Measurements from ENCODE around the gene GCLC. TPM values are rescaled to one million over a fixed set of nuclear protein-coding genes. Genes with fewer than 3 reads are reported as not detected.
"Not testable (repeated sequence)": the region's sequence is repeated elsewhere in the genome, so short reads cannot be mapped to it uniquely, and the experiment has no call there.

The GCLC gene
- total RNA-seq, 1 donor from 2014 or later: 33.4 TPM

DNA sequence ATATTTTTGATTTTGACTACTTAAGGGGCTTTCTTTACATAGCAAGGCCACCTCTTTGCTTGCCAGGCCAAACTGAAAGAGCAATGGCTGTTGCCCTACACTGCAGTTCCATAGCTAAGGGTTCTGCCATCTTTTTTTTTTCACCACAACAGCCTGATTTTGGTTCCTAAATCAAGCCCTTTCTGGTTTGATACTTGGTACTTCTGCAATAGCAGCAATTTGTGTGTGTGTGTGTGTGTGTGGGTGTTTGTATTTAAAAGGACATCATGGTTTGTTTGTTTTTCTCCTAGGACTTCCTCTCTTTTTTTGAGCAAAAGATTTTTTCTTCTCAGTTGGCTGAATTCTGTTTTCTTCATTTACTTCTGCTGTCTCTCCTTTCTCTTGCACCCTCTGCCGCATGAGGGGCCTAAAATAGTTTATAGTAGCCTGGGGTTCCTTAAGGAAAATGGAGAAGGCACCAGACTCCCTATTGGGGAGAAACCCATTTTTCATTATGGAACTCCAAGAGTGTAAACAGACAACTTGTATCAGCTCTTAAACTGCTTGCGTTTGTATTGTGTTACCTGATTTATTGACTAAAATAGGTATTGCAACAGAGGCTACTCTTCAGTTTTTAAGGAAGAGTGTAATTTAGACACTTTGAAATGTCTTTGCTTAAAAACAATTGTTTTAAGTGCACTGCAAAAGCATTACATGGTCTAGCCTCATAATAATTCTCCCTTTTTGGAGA is 12.2 kb upstream of the GCLC start:
- no peak for DNase-seq

DNA sequence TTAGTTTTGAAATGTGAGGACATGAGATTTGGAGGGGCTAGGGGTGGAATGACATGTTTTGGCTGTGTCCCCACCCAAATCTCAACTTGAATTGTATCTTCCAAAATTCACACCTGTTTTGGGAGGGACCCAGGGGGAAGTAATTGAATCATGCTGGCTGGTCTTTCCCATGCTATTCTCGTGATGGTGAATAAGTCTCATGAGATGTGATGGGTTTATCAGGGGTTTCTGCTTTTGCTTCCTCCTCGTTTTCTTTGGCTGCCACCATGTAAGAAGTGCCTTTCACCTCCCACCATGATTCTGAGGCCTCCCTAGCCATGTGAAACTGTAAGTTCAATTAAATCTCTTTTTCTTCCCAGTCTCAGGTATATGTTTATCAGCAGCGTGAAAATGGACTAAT is 8.7 kb upstream of the GCLC start:
- not testable (repeated sequence) for DNase-seq

DNA sequence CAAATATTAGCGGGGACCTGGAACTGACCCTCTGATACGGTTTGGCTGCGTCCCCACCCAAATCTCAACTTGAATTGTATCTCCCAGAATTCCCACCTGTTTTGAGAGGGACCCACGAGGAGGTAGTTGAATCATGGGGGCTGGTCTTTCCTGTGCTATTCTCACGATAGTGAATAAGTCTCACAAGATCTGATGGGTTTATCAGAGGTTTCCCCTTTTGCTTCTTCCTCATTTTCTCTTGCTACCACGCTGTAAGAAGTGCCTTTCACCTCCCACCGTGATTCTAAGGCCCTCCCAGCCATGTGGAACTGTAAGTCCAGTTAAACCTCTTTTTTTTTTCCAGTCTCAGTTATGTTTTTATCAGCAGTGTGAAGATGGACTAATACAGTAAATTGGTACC is 6.8 kb upstream of the GCLC start:
- not testable (repeated sequence) for DNase-seq

DNA sequence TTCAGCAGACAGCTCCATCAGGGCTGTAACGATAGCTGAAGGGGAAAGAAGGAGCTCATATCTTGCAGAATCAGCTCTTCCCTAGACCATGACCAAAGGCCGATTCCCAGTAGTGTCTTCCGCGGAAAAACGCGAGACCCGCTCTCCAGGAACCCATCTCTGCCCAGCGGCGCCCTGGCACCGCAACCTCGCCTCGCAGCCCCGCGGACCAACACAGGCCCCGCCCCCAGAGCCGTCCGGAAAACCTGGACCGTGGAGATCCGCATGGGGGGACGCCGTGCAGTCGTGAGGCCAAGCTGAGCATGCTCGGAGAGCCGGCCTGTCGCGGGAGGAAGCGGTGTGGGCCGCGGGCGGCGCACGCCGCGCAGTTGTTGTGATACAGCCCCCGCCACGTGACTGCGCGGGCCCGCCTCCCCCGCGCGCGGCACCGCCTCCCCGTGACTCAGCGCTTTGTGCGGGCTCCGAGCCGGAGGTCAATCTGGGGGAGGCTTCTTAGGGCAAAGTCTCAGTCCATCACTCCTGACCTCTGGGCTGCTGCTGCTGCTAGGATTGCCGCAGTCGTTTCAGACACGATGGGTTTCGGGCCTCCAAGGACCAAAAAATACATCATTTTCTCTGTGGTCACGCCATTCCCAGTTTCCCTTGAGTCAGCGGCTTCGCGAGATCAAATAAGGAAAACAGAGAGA is 3.1 kb upstream of the GCLC start:
- peak; percentile 98 for DNase-seq

DNA sequence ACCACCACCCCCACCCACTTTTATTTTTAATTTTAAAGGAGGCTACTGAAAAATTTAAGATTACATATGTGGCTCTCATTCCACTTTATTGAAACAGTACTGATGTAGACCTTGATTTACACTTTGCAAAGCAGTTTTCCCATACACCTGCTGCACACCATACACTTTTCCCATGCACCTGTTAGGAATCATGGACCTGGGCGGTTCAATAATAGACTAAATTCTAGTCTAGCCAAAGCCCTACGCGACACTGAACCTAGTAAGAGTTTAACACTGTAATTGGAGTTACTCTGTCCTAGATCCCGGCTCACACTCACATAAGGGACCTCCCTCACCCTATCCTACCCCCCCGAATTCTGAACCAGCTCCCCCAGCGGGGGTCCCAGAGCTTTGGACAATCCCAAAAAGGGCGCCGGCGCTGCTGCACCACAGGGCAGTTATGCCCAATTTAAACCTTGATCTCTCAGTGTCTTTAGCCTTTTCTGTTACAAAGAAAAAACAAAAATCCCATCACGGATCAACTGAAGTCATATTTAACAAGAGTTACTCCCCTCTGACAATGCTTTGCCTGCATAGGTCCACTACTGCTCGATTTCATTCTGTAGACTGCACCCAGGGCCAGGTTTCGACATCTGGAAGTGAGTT is 2.4 kb upstream of the GCLC start:
- no peak for DNase-seq

DNA sequence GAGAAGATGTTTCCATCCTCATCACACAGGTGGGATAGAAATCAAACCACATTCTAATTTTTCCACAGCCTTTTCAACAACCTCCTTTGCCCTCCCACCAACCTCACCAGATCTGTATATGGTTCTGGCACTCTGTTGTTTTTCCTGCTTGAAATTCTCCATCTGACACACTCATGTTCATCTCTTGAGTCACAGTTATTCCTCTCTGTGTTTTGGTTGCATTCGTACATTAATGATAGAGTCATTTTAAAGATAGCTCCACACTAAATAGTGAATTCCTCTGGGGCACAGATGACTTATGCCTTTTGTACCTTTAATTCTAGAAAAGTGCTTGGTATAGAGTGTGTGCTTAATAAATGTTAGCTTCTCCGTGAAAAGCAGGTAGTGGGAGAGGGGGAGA is 1.4 kb upstream of the GCLC start:
- DNase-seq: no peak

DNA sequence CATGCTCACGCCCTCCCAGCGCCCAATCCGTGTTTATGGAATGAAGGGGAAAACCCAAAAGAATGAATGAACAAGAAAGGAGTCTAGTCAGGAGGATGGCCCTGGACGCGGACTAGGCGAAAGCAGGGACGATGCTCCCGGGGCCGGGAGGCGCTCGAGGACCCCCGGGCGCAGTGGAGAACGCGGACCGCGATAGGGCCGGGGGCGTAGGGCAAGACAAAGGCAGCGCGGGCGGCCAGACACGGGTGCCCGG is 758 bp downstream of the GCLC start:
- DNase-seq: peak; percentile 27

DNA sequence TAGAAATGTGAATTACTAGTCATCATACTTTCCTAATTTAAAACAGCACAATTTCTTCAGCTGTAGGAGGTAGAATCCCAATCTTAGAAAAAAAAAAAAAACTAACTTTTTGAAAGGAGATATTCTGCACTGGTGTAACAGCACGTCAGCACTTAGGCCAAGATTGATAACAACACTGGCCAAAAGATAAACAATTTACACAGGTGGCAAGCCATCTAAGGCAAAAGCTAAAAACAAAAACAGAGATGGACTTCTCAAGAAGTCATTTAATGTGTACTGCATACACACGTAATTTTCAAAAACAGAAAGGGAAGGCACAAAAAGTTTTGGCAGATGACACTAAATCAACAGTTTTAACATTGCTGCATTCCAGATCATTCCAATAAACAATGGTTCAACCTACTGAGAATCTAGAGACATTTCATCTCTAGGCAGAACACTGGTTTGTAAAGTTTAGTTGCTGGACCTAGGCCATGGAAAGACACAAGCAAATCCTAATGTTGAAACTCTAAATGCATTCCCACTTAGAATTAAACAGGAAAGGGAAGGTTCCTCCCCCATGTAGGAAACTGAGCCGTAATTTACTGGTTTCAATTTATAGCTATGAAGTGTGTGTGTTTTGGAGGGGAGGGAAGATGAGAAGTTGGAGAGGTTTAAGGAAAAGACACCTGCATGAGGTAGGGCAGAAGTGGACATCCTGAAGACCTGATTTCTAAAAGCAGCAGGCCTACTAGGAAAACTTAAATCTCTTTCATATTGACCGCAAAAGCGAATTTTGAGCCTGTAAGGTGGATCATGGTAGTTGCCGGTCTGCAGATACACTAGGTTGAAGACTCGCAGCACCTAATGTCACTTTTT is 1.3 kb downstream of the GCLC start:
- DNase-seq: no peak

DNA sequence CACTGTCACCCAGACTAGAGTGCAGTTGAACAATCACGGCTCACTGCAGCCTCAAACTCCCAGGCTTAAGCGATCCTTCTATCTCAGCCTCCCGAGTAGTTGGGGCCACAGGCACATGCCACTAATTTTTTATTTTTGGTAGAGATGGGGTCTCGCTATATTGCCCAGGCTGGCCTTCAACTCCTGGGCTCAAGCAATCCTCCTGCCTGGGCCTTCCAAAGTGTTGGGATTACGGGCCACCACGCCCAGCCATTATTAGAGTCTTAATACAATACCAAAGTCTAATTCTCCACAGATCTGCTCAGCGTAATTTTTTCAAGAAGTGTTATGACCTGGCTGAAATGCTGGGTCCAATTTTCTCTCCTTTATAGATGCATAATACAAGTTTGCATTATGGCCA is 3.0 kb downstream of the GCLC start:
- no peak for DNase-seq

DNA sequence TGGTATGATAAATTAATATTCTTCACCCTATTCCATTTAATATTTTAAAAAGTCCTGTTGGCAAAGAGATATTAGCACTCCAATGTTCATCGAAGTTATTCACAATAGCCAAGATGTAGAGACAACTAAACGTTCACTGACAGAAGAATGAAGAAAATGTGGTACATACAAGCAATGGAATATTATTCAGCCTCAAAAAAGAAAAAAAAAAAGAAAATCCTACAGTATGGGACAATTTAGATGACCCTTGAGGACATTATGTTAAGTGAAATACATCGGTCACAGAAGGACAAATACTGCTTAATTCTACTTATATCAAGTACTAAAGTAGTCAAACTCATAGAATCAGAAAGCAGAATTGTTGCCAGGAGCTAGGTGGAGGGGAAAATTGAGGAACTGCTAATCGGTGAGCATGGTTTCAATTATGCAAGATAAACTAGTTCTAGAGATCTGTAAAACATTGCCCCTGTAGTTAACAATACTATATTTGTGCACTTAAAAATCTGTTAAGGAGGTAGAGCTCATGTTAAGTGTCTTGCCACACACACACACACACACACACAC is 4.7 kb downstream of the GCLC start:
- no peak for DNase-seq

DNA sequence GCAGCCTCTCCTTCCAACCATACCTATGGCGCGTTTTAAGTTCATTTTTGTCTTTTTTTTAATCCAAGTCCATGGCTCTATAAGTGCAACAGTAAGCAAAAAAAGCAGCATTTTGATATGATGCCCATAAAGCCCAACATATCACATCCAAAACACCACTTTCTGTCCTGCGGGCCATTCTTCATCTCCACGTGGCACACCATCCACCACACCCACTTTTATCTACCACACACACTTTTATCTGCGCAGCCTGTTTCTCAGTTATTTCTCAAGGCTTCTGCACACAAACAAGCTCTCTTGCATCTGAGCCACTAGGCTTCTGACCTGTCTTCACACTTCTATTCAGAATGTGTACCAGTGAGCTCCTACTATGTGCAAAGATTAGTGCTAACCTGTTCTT is 5.3 kb downstream of the GCLC start:
- DNase-seq: no peak

DNA sequence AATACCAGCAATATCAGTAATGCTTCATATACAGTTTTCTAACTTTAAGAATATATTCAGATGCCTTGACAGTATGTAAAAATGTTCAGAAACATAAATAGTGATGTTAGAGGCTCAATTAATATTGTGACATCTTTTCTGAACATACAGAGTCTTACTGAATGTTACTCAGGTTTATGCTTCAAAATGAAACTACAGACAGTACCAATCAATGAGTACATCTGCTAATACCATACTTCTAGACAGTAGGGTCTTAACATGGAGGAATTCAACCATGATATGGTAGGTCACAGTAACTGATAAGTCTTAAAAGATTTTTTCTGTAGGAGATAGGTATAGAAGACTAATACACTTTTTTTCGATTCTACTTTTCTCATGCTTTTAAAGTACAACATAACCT is 8.3 kb downstream of the GCLC start:
- DNase-seq: no peak

DNA sequence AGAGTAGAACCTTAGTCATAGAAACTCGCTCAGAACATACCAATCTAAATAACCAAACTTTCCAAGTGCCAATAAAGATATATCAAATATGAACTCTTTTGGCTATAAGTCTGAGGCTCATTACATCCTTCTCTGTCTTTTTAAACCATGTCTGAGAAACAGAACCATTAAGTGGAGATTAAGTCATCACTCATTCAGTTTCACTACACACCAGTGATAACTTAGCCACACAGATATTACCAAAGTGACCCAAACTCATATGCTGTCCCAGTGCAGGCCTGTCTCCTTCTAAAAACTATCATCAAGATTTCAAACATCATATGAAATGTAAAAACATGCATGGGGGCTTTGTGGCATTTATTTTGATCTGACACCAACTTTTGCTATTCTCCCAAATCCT is 12.0 kb downstream of the GCLC start:
- DNase-seq: no peak

DNA sequence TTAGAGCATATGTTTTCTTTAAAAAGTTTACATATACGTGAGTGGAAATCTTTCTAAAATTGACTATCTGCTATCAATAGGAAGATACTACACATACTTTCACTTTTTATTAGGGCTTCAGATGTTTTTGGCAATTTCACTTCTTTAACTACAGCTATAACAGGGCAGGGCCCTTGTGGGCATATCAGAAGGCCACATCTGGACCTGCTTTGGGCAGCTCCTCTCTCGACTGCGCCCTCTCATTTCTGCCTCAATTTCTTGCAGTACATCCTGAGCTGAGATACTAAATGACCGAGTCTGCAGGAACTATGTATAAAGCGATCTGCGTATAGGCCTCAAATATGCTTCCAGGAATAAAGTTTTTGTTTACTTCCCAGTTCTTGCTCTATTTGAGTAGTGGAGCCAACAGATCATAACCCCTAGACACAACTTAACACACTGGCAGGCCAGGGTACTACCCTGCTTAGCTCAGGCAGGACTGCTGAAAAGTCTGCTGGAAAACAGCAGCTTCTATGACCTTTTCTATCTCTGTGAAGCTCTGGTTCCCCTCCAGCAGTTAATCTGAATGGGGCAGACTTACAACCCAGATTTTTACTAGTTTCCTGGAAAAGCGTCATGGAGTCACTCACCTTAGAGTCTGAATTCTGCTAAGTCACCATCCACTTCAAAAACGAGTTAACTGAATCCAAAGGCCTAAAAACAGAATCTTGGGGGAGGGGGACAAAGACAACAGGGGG is 12.7 kb downstream of the GCLC start:
- DNase-seq: no peak

DNA sequence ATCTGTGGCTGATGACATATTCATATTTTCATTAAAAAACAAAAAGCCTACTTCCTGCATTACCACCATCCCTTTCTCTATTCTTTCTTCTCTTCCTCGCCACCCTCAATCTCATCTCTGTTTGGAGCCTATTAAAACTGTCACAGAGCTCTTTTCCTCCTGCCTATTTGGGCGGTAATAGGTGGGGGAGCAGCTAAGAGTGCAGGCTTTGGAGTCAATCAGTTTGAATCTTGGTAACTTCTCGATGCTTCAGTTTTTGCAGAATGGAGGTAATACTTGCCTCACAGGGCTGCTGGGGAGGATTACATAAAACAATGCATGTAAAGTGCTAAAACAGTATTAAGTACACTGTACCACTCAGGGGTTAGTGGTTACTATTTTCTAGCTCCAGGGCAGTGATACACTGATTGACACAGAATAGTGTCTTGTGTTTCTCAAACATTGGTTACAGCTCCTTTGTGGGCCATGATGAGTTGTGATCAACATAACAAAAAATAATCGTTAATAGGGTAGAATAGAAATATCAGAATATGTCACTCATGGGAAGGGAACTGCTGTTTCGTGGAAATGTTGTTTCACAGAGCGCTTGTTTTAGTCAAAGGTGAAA is 14.0 kb downstream of the GCLC start:
- DNase-seq: no peak

DNA sequence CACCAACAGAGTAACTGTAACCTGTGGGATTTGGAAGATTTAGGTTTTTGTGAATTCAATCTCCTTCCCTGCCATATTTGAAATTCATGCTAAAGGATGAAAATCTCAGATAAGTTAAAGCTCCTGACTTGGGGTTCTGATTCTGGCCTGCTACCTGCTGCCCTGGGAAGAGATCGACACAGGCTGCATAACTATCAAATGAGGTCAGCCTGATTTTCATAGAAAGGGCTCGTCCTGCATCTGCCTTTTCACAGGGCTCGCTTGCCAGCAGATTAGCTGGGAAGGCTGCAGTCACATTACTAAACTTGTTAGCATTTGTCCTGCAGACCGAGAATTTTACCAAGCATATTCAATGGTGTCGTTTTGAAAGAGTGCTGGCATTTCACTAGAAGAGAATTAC is 14.6 kb downstream of the GCLC start:
- DNase-seq: no peak

DNA sequence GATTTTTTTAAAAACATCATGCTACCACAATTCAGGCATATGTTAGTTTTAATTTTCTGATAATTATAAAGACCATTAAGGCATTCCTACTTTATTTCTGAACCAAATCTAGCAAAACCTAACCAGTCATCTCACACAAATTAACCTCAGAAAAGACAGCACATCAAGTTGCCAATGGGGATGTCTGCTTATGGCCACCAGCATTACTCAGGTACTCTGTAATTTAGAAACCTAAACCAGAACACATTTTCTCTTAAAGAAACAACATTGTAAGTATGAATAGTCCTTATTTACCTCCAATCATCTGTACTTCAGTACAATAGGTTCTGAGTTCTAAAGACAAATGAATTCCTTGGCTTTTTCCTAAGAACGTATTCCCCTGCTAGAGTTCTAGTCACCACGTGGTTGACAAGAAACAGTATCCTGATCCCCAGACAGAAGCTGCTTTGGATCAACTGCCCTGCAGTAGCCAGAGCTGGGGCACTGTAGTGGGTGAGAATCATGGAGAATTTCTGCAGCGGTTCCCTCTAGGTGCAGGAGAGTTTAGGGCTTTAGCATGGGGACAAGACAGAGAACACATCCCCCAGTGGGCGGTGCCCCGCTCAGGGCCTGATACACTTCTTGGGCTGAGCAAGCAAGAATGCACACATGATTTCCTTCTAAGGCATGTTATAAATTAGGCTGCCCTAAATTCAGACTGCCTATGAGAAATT is 15.4 kb downstream of the GCLC start:
- no peak for DNase-seq

DNA sequence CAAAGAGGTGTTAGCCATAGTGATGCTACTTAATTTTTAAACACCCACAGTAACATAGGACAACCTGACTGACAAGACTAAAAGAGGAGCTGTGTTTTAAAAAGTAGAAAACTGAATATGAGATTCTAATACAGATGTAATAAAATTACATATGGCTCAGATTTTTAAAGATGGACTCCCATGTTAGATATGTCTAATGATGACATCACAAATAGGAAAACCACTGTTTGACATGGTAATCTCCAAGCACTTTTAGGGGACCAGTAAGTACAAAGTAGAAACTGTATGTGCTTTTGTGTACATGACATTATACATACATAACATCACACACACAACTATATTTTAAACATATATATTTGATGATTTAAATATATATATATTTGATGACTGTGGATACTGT is 16.8 kb downstream of the GCLC start:
- no peak for DNase-seq

DNA sequence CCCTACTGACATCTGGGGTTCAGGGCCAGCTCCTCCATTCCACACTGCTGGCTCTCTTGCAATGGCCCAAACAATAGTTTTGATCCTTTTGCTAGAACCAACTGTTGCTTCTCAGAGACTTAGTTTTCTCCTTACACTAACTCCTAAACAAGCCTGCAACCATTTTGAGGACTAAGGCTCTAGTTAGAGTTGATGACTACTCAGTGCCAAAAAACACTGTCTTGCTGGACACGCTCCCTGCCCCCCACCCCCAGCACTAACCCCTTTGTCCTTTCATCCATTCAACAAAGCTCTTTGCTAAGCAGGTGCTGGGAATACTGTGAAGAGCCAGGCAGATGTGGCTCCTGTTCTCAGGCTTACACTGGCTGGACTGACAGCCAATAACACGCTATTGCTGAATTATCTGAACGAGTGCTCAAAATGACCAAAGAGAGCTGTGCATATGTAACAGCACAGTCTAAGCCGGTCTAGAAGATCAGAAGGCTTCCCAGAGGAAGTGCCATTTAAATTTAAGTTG is 17.6 kb downstream of the GCLC start:
- DNase-seq: no peak

DNA sequence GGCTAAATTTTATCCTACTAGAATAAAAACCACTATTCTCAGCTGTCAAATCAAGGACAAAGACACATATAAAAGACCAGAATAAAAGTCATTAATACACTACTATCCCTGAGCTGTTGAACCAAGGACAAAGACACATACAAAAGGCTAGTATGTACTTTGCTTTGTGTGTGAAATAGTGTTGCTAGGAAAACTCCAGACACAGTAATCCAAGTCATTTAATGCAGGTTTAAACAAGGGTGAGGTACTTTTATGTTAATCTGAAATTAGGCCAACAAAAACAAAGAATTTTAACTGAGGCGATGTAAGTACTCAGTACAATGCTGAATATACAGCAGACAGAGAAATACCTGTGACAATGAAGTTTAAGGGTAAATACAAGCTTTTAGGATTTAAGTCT is 18.9 kb downstream of the GCLC start:
- DNase-seq: no peak

DNA sequence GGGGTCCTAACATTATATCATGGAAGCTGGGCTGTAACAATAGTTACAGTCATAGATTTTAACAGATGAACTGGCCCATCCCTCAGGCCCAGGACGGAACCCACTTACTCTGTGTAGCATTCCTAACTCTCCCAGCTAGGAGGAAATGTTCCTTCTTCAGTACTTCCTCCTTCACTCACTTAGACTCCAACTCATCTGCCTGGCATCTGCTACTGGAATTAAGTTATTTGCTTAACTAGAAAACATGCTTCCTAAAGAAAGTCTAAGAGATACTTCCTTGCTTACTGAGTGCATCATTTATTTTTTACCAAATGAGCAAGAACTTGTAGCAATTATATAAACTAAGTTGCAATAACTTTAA is 20.5 kb downstream of the GCLC start:
- peak; percentile 38 for DNase-seq

Data from dermis blood vessel endothelial cell (primary cell).